Tibial artery (tissue), 4 donors: Measurements from ENCODE around the gene DLG2.

Experiments used
- DNase-seq, 2 donors: peaks; one replicate each; pipeline ENCODE4 v3.0.0-alpha.2; 2019
- H3K27ac ChIP-seq, 2 donors: fragments of 200-600 bp; sonication (generic) in 1 of 2; 1 replicate in 1 of 2; 2 replicates in 1 of 2; pipeline ENCODE4 v1.5.1; 2018 to 2019; ENCODE audit warnings: mild to moderate bottlenecking in 1 of 2
- H3K27me3 ChIP-seq, 2 donors: fragments of 200-600 bp; sonication (generic) in 1 of 2; one replicate each; pipeline versions ENCODE4 v1.5.1 to v1.6.0; 2016 to 2019
- H3K36me3 ChIP-seq, 3 donors: fragments of 200-600 bp; sonication (generic) in 2 of 3; one replicate each; pipeline ENCODE4 v1.5.1; 2016 to 2019; ENCODE audit warnings: mild to moderate bottlenecking in 2 of 3
- H3K4me1 ChIP-seq, 4 donors: fragments of 200-600 bp; sonication (generic) in 2 of 4; 1 replicate in 3 of 4; 2 replicates in 1 of 4; pipeline ENCODE4 v1.5.1; 2016 to 2019
- H3K4me3 ChIP-seq, 2 donors: fragments of 200-600 bp; sonication (generic) in 1 of 2; 1 replicate in 1 of 2; 2 replicates in 1 of 2; pipeline ENCODE4 v1.5.1; 2018 to 2019; ENCODE audit warnings: mild to moderate bottlenecking in 2 of 2
- H3K9me3 ChIP-seq, 3 donors: fragments of 200-600 bp; sonication (generic) in 1 of 3; one replicate each; pipeline ENCODE4 v1.5.1; 2016 to 2019
- CTCF ChIP-seq, 2 experiments: fragments of 200-600 bp in 1 of 2; fragments of 450-650 bp in 1 of 2; IDR thresholded peaks; one replicate each; pipeline ENCODE4 v1.5.1; 2017 to 2019; ENCODE audit warnings: antibody characterized with exemption in 2 of 2, mild to moderate bottlenecking in 1 of 2, moderate library complexity in 1 of 2
- intact Hi-C: fragments of 100-400 bp; cut with DNase I; formaldehyde crosslinking; loops from one replicate; pipeline ENCODE4 v1.15.0; 2023; ENCODE audit warnings: low total_unique reads

Gene DLG2

GRCh38 chr11:83818349-83818748 lies 1808.8 kb downstream of the DLG2 start:
- no peak for DNase-seq
- TF ChIP-seq CTCF (IDR thresholded peaks at IDR 0.05), result no peak
- no peaks in the 10 kb centered on the region for H3K36me3 ChIP-seq
- H3K27me3 ChIP-seq, result no peaks in the 10 kb centered on the region
- no peak overlapping the region for H3K27ac ChIP-seq
- intact Hi-C loops, result loop anchor here (10.0 kb wide), 1 partner anchor 524 kb away; no protein-coding TSS in a partner anchor
- no peaks in the 10 kb centered on the region for H3K9me3 ChIP-seq
- H3K4me3 ChIP-seq, result no peak overlapping the region
- no peaks in the 10 kb centered on the region for H3K4me1 ChIP-seq

GRCh38 chr11:83816572-83817187 lies 1810.5 kb downstream of the DLG2 start:
- no peak overlapping the region for H3K4me3 ChIP-seq
- DNase-seq, result no peak
- TF ChIP-seq CTCF (IDR thresholded peaks at IDR 0.05), result peak; percentile 27 to 35
- no peaks in the 10 kb centered on the region for H3K36me3 ChIP-seq
- no peaks in the 10 kb centered on the region for H3K27me3 ChIP-seq
- no peaks in the 10 kb centered on the region for H3K4me1 ChIP-seq
- H3K9me3 ChIP-seq, result no peaks in the 10 kb centered on the region
- intact Hi-C loops, result loop anchor here (10.0 kb wide), 1 partner anchor 522 kb away; no protein-coding TSS in a partner anchor
- H3K27ac ChIP-seq, result no peak overlapping the region

GRCh38 chr11:83815736-83816135 lies 1811.4 kb downstream of the DLG2 start:
- intact Hi-C loops, result loop anchor here (10.0 kb wide), 1 partner anchor 521 kb away; no protein-coding TSS in a partner anchor

GRCh38 chr11:83813296-83813695 lies 1813.8 kb downstream of the DLG2 start:
- intact Hi-C loops, result loop anchor here (10.0 kb wide), 1 partner anchor 518 kb away; no protein-coding TSS in a partner anchor

More at GRCh38 chr11:83815736-83816135, 1811.4 kb downstream of the DLG2 start:
- Histone ChIP-seq H3K9me3 (no peaks in the 10 kb centered on the region), H3K27ac (no peak overlapping the region), H3K36me3 (no peaks in the 10 kb centered on the region), H3K4me1 (no peaks in the 10 kb centered on the region), H3K27me3 (no peaks in the 10 kb centered on the region), H3K4me3 (no peak overlapping the region)
- DNase-seq, result no peak
- no peak for TF ChIP-seq CTCF (IDR thresholded peaks at IDR 0.05)

GRCh38 chr11:83809274-83809673 lies 1817.9 kb downstream of the DLG2 start:
- Histone ChIP-seq H3K9me3 (no peaks in the 10 kb centered on the region), H3K4me3 (no peak overlapping the region), H3K4me1 (no peaks in the 10 kb centered on the region), H3K27me3 (no peaks in the 10 kb centered on the region), H3K27ac (no peak overlapping the region), H3K36me3 (no peaks in the 10 kb centered on the region)
- TF ChIP-seq CTCF (IDR thresholded peaks at IDR 0.05), result no peak
- no peak for DNase-seq
- intact Hi-C loops, result no loop called here

More at GRCh38 chr11:83813296-83813695, 1813.8 kb downstream of the DLG2 start:
- no peaks in the 10 kb centered on the region for H3K27me3 ChIP-seq
- no peak for DNase-seq
- TF ChIP-seq CTCF (IDR thresholded peaks at IDR 0.05), result no peak
- no peaks in the 10 kb centered on the region for H3K9me3 ChIP-seq
- no peak overlapping the region for H3K4me3 ChIP-seq
- H3K27ac ChIP-seq, result no peak overlapping the region
- no peaks in the 10 kb centered on the region for H3K4me1 ChIP-seq
- no peaks in the 10 kb centered on the region for H3K36me3 ChIP-seq
